ENCODE measurements around the gene RNF157. TPM values are rescaled to one million over a fixed set of nuclear protein-coding genes. Genes with fewer than 3 reads are reported as not detected.
A peak's percentile ranks its signal among the peaks of the same experiment; 100 is the strongest.

The RNF157 gene
- total and polyA plus RNA-seq, 9 of the 15 experiments (the other 6 are each of a cell fraction or from before 2014, with no cell fraction given): 8.1 to 31.7 (median 20.8) TPM

DNA sequence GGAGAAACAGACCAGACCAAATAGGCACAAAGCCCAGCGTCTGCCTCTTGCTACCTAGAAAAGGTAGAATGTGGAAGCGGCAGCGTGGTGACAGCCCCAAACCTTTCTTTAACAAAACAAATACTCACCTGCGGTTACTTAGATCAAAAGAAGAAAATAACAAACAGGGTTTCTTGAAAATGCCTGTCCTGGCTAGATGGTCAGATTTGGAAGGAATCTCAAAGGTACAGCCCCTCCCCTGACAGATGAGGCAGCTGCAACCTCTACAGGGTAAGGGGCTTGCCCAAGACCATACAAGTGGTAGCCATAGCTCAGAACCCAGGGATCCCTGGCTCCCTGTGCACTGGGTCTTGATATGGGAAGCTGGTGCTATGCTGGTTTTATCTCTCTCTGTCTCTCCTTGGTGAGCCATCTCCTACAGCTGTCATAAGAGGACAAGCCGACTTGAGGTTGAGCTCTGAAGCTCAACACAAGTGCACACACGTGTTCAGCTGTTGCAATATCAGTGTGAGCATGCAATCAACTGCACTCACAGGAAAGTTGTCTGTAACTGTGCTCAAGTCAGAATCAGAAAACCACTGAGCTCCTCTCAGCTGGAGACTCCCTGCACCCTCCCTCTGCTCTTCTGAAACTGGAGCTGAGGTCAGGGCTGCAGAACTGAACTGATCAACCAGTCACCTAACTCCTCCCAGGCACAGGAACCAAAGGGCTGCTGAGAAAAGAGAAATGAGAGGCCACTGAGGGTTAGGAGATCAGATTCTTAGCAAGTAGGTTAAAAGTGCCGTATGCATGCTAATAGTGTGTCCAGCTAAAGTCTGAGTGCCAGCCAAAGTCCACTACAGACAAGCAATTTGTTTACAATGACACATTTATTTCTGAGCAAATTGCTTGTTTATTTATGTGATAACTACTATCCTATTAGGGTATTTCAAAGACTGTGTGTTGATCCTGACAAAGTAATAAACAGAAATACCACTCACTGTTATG lies 6.1 kb upstream of the RNF157 start (continued):
- TF ChIP-seq, protein P1, sequence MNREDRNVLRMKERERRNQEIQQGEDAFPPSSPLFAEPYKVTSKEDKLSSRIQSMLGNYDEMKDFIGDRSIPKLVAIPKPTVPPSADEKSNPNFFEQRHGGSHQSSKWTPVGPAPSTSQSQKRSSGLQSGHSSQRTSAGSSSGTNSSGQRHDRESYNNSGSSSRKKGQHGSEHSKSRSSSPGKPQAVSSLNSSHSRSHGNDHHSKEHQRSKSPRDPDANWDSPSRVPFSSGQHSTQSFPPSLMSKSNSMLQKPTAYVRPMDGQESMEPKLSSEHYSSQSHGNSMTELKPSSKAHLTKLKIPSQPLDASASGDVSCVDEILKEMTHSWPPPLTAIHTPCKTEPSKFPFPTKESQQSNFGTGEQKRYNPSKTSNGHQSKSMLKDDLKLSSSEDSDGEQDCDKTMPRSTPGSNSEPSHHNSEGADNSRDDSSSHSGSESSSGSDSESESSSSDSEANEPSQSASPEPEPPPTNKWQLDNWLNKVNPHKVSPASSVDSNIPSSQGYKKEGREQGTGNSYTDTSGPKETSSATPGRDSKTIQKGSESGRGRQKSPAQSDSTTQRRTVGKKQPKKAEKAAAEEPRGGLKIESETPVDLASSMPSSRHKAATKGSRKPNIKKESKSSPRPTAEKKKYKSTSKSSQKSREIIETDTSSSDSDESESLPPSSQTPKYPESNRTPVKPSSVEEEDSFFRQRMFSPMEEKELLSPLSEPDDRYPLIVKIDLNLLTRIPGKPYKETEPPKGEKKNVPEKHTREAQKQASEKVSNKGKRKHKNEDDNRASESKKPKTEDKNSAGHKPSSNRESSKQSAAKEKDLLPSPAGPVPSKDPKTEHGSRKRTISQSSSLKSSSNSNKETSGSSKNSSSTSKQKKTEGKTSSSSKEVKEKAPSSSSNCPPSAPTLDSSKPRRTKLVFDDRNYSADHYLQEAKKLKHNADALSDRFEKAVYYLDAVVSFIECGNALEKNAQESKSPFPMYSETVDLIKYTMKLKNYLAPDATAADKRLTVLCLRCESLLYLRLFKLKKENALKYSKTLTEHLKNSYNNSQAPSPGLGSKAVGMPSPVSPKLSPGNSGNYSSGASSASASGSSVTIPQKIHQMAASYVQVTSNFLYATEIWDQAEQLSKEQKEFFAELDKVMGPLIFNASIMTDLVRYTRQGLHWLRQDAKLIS (CRISPR knock-in tag; IDR thresholded peaks at IDR 0.05): no peak
- no peak for TF ChIP-seq TEAD1 (CRISPR knock-in tag; IDR thresholded peaks at IDR 0.05)
- no peak for TF ChIP-seq THRAP3 (IDR thresholded peaks at IDR 0.05; ENCODE audit: borderline replicate concordance)
- TF ChIP-seq ETV5 (CRISPR knock-in tag; IDR thresholded peaks at IDR 0.05; ENCODE audit: low read depth): no peak
- no peak for TF ChIP-seq HOXB6 (CRISPR knock-in tag; IDR thresholded peaks at IDR 0.05; ENCODE audit: borderline replicate concordance)
- no peak for TF ChIP-seq ZNF23 (CRISPR knock-in tag; IDR thresholded peaks at IDR 0.05)
- TF ChIP-seq, protein P2, sequence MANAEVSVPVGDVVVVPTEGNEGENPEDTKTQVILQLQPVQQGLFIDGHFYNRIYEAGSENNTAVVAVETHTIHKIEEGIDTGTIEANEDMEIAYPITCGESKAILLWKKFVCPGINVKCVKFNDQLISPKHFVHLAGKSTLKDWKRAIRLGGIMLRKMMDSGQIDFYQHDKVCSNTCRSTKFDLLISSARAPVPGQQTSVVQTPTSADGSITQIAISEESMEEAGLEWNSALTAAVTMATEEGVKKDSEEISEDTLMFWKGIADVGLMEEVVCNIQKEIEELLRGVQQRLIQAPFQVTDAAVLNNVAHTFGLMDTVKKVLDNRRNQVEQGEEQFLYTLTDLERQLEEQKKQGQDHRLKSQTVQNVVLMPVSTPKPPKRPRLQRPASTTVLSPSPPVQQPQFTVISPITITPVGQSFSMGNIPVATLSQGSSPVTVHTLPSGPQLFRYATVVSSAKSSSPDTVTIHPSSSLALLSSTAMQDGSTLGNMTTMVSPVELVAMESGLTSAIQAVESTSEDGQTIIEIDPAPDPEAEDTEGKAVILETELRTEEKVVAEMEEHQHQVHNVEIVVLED (CRISPR knock-in tag; IDR thresholded peaks at IDR 0.05): no peak
- no peak for TF ChIP-seq ZC3H4 (CRISPR knock-in tag; IDR thresholded peaks at IDR 0.05; ENCODE audit: borderline replicate concordance)
- TF ChIP-seq KDM1A (IDR thresholded peaks at IDR 0.05): no peak
- no peak for TF ChIP-seq ZNF274 (IDR thresholded peaks at IDR 0.05; ENCODE audit: borderline replicate concordance, low read depth, low read length)
- no peak for TF ChIP-seq ZNF586 (CRISPR knock-in tag; conservative IDR thresholded peaks at IDR 0.05)
- TF ChIP-seq ARHGAP35 (IDR thresholded peaks at IDR 0.05; ENCODE audit: partially characterized antibody): no peak
- no peak for TF ChIP-seq ILK (tag; IDR thresholded peaks at IDR 0.05; ENCODE audit: borderline replicate concordance, low read depth)
- TF ChIP-seq ADNP (tag; IDR thresholded peaks at IDR 0.05): no peak
- peak; percentile 61; the same call in 1 of the 2 replicates for TF ChIP-seq ATF7 (IDR thresholded peaks at IDR 0.05)
- TF ChIP-seq, protein P3, sequence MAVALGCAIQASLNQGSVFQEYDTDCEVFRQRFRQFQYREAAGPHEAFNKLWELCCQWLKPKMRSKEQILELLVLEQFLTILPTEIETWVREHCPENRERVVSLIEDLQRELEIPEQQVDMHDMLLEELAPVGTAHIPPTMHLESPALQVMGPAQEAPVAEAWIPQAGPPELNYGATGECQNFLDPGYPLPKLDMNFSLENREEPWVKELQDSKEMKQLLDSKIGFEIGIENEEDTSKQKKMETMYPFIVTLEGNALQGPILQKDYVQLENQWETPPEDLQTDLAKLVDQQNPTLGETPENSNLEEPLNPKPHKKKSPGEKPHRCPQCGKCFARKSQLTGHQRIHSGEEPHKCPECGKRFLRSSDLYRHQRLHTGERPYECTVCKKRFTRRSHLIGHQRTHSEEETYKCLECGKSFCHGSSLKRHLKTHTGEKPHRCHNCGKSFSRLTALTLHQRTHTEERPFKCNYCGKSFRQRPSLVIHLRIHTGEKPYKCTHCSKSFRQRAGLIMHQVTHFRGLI (CRISPR knock-in tag; IDR thresholded peaks at IDR 0.05): no peak
- TF ChIP-seq, protein P4, sequence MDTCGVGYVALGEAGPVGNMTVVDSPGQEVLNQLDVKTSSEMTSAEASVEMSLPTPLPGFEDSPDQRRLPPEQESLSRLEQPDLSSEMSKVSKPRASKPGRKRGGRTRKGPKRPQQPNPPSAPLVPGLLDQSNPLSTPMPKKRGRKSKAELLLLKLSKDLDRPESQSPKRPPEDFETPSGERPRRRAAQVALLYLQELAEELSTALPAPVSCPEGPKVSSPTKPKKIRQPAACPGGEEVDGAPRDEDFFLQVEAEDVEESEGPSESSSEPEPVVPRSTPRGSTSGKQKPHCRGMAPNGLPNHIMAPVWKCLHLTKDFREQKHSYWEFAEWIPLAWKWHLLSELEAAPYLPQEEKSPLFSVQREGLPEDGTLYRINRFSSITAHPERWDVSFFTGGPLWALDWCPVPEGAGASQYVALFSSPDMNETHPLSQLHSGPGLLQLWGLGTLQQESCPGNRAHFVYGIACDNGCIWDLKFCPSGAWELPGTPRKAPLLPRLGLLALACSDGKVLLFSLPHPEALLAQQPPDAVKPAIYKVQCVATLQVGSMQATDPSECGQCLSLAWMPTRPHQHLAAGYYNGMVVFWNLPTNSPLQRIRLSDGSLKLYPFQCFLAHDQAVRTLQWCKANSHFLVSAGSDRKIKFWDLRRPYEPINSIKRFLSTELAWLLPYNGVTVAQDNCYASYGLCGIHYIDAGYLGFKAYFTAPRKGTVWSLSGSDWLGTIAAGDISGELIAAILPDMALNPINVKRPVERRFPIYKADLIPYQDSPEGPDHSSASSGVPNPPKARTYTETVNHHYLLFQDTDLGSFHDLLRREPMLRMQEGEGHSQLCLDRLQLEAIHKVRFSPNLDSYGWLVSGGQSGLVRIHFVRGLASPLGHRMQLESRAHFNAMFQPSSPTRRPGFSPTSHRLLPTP (IDR thresholded peaks at IDR 0.05; ENCODE audit: borderline replicate concordance, extremely low read depth, insufficient read length): no peak
